Left kidney (tissue), 2 donors: Measurements from ENCODE around the gene FAM110C. TPM values are rescaled to one million over a fixed set of nuclear protein-coding genes. Genes with fewer than 3 reads are reported as not detected.
"Not testable (repeated sequence)": the region's sequence is repeated elsewhere in the genome, so short reads cannot be mapped to it uniquely, and the experiment has no call there.

Experiments used
- DNase-seq: peaks from one replicate; pipeline ENCODE4 v3.0.0-alpha.2; 2013
- polyA plus RNA-seq: library from polyadenylated mRNA; unstranded; fragments of 120-200 nt; gene quantifications from one replicate; pipeline ENCODE4 v1.2.1, GENCODE V29; 2013; ENCODE audit not compliant: insufficient read length

FAM110C gene
- polyA plus RNA-seq, 1 donor: 15.4 TPM

DNA sequence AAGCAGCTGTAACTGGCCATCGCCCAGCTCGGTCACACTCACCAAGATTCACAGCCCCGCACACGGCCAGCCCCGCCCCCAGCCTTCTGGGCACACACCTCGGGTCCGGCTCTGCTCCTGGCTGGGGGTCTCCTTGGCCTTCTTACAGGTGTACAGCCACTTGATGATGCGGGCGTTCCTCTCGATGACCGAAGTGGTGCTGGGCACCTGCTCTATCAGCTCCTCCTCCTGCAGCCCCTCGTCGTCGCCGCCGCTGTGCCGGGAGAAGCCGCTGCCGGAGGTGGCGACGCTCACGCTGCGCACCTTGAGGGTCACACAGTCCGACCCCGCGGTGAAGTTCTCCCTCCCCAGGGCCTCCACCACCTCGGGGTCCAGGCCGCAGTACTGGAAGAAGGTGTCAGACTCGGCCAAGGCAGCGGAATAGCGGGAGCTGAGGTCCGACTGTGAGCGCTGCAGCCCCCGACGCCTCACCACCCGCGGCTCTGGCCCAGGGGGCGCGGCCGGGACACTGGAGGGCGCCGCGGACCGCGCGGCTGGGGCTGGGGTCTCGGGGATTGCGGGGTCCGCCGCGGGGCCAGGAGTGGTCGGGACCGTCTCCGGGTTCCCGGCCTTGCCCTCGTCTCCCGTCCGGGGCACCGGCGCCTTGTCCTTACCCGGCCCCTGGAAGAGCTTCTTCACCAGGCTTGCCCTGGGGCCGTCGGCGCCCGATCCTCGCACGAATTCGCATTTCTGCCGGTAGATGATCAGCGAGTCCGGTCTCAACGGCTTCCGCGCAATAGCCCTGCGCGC lies 769 bp downstream of the FAM110C start:
- DNase-seq: no peak

- no peak for DNase-seq
Observed at GRCh38 chr2:44748-45341, 1.5 kb downstream of the FAM110C start.

DNA sequence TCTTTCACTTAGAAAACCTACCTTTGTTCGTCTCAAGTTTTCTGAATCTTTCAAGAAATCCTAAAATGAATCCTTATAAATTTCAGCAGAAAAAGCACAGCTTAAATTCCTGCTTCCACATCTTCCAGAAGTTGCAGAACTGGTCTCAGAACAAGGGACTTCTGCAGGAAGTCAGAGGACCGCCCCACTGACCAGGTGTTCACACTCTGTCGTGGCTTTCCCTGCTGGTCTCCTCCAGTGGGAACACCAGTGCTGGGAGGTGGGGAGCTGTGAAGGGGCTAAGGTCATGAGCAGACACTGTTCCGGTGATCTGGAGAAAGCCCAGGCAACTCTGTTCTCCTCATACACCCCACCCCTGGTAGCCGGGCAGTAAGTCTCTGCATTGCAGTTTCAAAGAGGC lies 3.5 kb downstream of the FAM110C start:
- DNase-seq: no peak

- DNase-seq: no peak
Observed at GRCh38 chr2:40465-40864, 5.8 kb downstream of the FAM110C start.

GRCh38 chr2:38155-38554 lies 8.2 kb downstream of the FAM110C start:
- no peak for DNase-seq

GRCh38 chr2:36318-36717 lies 10.0 kb downstream of the FAM110C start:
- no peak for DNase-seq

- DNase-seq: no peak
Observed at GRCh38 chr2:35852-36251, 10.5 kb downstream of the FAM110C start.

DNA sequence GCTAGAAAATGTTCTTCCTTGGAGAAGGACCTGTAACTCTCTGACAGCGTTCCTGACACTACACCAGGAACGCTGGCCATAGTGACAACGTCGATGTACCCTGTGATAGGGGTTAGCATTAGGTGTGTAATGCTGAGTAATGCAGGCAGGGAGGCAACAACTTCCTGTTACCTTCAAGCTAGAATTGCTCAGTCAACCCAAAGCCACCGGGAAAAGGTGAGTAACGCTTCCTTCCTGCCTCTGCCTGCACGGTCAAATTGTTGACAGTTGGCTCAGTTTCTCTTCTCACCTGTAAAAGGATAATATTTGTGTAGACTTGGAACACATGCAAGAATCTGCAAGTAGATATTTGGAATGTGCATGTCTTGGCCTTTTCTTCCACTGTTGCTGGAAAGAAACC lies 12.7 kb downstream of the FAM110C start:
- no peak for DNase-seq

GRCh38 chr2:32068-32467 lies 14.2 kb downstream of the FAM110C start:
- no peak for DNase-seq

GRCh38 chr2:29253-29652 lies 17.1 kb downstream of the FAM110C start:
- no peak for DNase-seq

GRCh38 chr2:28406-28975 lies 17.8 kb downstream of the FAM110C start:
- DNase-seq: no peak

GRCh38 chr2:26891-27290 lies 19.4 kb downstream of the FAM110C start:
- DNase-seq: no peak

DNA sequence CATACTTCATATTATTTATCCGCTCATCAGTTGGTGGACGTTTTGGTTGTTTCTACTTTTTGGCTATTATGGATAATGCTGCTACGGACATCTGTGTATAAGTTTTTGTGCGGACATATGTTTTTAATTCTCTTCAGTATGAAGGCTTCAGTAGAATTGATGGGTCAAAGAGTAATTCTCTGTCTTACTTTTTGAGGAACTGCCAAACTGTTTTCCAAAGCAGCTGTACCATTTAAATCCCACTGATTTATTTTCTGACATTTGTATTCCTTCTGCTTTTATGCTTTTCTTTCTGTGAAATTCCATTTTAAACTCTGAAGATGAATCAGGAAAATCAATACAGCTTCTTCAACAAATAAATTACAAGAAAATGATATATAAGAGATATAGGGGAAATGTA lies 20.8 kb downstream of the FAM110C start:
- DNase-seq: no peak

DNA sequence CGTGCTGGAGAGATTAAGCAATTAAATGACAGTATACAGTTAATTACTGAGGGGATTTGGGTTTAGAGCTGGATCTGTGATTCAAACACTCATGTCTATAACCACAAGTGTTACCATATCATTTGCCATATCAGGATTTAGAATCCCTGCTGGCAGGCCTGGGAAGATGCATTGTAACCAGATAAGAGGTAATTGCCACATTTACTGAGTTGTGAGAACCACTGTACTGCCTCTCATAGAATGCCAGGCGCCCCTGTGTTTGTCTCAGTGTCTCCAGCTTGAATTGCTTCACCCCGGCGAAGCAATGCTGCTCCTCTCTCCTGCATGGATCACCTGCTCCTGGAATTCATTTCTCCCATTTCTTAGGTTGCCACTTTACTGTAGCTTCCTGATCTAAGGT lies 21.7 kb downstream of the FAM110C start:
- not testable (repeated sequence) for DNase-seq

DNA sequence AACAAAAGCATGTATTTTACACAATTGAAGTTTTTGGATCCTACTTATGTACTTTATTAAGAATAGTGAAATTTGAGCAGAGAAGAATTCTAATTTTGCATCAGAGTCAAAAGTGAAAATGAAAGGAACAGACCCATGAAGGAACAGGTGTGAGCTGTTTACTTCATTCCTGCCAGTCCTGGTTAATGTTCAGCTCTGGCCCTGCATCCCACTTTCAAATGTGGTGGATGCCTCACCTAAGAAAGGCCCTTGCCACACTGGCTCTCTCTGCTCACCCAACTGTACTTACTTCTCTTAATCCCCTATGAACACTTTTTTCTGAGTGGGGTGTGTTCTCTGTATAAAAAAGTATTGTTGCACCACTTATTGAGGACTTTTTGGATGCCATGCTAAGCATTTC lies 22.2 kb downstream of the FAM110C start:
- no peak for DNase-seq

DNA sequence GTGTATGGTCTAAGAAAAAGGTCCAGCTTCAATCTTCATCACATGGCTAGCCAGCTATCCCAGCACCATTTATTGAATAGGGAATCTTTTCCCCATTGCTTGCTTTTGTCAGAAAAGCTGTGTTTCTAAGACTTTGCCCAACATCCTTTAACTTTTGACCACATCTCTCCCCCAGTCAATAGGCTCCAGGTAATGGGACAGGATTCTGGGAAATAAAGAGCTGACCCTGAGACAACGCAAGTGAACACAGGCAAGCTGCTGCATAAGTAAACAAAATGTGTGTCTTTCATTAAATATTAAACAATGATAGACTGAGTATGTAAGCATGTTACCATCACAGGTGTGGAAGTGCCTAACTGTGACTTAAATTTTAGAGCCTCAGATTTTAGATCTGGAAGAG lies 23.0 kb downstream of the FAM110C start:
- DNase-seq: no peak

GRCh38 chr2:22244-22643 lies 24.1 kb downstream of the FAM110C start:
- not testable (repeated sequence) for DNase-seq

- DNase-seq: not testable (repeated sequence)
Observed at GRCh38 chr2:20259-20658, 26.0 kb downstream of the FAM110C start.

DNA sequence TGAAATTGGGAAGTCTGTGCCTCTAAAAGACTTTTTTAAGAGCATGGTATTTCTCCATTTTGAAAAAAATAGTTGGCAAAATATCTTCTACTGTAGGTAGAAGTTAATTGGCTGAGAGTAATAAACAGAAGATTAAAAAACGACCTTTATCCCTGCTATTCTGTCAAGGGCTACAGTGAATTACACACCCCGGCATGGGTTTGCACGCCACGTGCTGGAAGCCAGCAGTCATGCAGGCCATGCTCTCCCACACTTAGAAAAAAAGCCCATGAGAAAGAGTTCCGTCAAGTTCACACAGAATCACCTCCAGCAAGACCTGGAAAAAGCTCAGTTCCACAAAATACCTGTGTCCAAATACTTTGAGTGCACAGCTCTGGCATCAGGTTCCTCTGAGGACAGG lies 26.8 kb downstream of the FAM110C start:
- no peak for DNase-seq

GRCh38 chr2:18402-19271 lies 27.7 kb downstream of the FAM110C start:
- DNase-seq: no peak

- not testable (repeated sequence) for DNase-seq
Observed at GRCh38 chr2:15916-16315, 30.4 kb downstream of the FAM110C start.

DNA sequence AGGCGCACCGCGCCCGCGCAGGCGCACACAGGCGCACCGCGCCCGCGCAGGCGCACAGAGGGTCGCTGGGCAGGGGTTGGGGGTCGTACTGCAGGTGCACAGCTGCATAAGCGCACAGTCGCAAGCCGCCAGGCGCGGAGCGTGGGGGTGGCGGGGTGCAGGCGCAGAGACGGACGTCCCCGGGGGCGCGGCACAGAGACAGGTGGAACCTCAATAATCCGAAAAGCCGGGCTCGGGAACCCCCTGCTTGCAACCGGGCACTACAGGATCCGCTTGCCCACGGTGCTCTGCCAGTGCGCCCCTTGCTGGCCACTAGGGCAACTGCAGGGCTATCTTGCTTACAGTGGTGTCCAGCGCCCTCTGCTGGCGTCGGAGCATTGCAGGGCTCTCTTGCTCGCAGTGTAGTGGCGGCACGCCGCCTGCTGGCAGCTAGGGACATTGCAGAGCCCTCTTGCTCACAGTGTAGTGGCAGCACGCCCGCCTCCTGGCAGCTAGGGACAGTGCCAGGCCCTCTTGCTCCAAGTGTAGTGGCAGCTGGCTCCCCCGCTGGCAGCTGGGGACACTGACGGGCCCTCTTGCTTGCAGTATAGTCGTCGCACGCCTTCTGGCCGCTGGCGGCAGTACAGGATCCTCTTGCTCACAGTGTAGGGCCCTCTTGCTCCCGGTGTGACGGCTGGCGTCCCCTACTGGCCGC lies 34.9 kb downstream of the FAM110C start:
- DNase-seq: no peak
